Adrenal gland (tissue), 19 donors: ENCODE data around the gene DDX27. TPM values are rescaled to one million over a fixed set of nuclear protein-coding genes. Genes with fewer than 3 reads are reported as not detected.

Experiments used
- DNase-seq, 7 donors: peaks; one replicate each; pipeline ENCODE4 v3.0.0-alpha.2; 2019 to 2020
- H3K27ac ChIP-seq, 5 donors: fragments of 200-600 bp; sonication (generic) in 4 of 5; 1 replicate in 3 of 5; 2 replicates in 2 of 5; pipeline versions ENCODE4 v1.5.1 to v1.8.0; 2016 to 2020; ENCODE audit warnings: mild to moderate bottlenecking in 1 of 5
- H3K27me3 ChIP-seq: fragments of 200-600 bp; 2 replicates; pipeline ENCODE4 v1.8.0; 2021
- H3K36me3 ChIP-seq, 2 donors: fragments of 200-600 bp; replicated peaks in 1 of 2; 1 replicate in 1 of 2; 2 replicates in 1 of 2; pipeline versions ENCODE4 v1.5.1 to v1.8.0; 2018 to 2022
- H3K4me1 ChIP-seq, 2 donors: fragments of 200-600 bp; replicated peaks in 1 of 2; 1 replicate in 1 of 2; 2 replicates in 1 of 2; pipeline versions ENCODE4 v1.5.1 to v1.8.0; 2018 to 2021
- H3K4me3 ChIP-seq, 4 donors: fragments of 200-600 bp; sonication (generic) in 3 of 4; one replicate each; pipeline ENCODE4 v1.5.1; 2016 to 2018
- H3K9me3 ChIP-seq, 3 donors: fragments of 200-600 bp; sonication (generic) in 1 of 3; replicated peaks in 1 of 3; 1 replicate in 2 of 3; 2 replicates in 1 of 3; pipeline versions ENCODE4 v1.5.1 to v1.8.0; 2016 to 2021
- CTCF ChIP-seq, 6 experiments: fragments of 450-650 bp in 4 of 6; fragments of 200-600 bp in 2 of 6; sonication (generic) in 1 of 6; IDR thresholded peaks; 1 replicate in 5 of 6; 2 replicates in 1 of 6; pipeline versions ENCODE4 v1.5.1 to v1.8.0; 2016 to 2021; ENCODE audit warnings: antibody characterized with exemption in 6 of 6, mild to moderate bottlenecking in 2 of 6, moderate library complexity in 1 of 6
- POLR2A ChIP-seq, 2 donors: fragments of 450-650 bp; IDR thresholded peaks; one replicate each; pipeline ENCODE4 v1.6.1; 2017; ENCODE audit warnings: antibody characterized with exemption in 2 of 2, mild to moderate bottlenecking in 2 of 2, moderate library complexity in 1 of 2
- WGBS, 4 donors: extraction: QIAGEN DNeasy Blood & Tissue Kit in 2 of 4; methylation state at CpG; one replicate each; pipeline versions ENCODE4 v1.1.5 to v1.1.7; 2013 to 2017; 5-methylcytosine and 5-hydroxymethylcytosine counted together
- intact Hi-C, 2 donors: fragments of 100-400 bp; cut with DNase I; formaldehyde crosslinking; loops; one replicate each; pipeline versions ENCODE4 v1.14.1 to v1.15.0; 2022 to 2023
- long read RNA-seq, 10 donors: library from polyadenylated mRNA in 3 of 10; unstranded in 2 of 10; stranded (forward) in 1 of 10; transcript quantifications; one replicate each; pipeline ENCODE4 v2.0.0 and lab custom pipeline, GENCODE V29; 2021 to 2026
- polyA plus RNA-seq, 3 donors: library from polyadenylated mRNA; stranded (reverse); fragments of 200-250 nt in 2 of 3; fragments of 350-450 nt in 1 of 3; fragmentation: Illumina TruSeq in 1 of 3; extraction: RNeasy Lipid Tissue Mini Kit (QIAGEN cat#74804) in 1 of 3; gene quantifications; one replicate each; pipeline ENCODE4 v1.2.3, GENCODE V29; 2013 to 2014
- total RNA-seq, 9 donors: library from RNA; depleted of rRNA in 4 of 9; stranded (reverse); fragments of >200 nt in 4 of 9; fragments of 120-200 nt in 1 of 9; fragmentation: NEBNext Ultra II Directional in 1 of 9; extraction: Animal tissue kit (Norgen Biotek cat#: 25700) in 1 of 9; gene quantifications; one replicate each; pipeline versions ENCODE4 v1.1.0 to v1.2.4, GENCODE V29; 2013 to 2023
- donor health status: healthy with polysubstance abuse.
- donor health status: Bipolar disorder and iron deficiency.
- donor health status: DM: yes; HTN: yes; CAD: no.
- donor health status: DM: no; HTN: no; CAD: no.
- donor health status: DM: no; HTN: no; CAD: no.
- donor health status: DM: yes; HTN: yes; CAD: no.

Gene DDX27
- total RNA-seq (10 to 100 TPM; 18.7 to 34.5 (median 22.5) TPM), polyA plus RNA-seq (10 to 100 TPM; 25.4 to 42.3 (median 31.5) TPM)
- long read RNA-seq, donor 1, partial matches to known transcripts: 28 of 28 reads
- long read RNA-seq, donor 1, other reads (novel, unspliced or antisense): 0 of 28 reads
- long read RNA-seq, donor 2, partial matches to known transcripts: 7 of 11 reads
- long read RNA-seq, donor 2, other reads (novel, unspliced or antisense): 0 of 11 reads
- long read RNA-seq, donor 3, transcript DDX27-207 (21 exons, 2,693 nt): major isoform, 5 of 5 reads
- long read RNA-seq, donor 3, partial matches to known transcripts: 0 of 5 reads
- long read RNA-seq, donor 3, other reads (novel, unspliced or antisense): 0 of 5 reads
- long read RNA-seq, donor 4, transcript DDX27-207 (21 exons, 2,693 nt): major isoform, 8 of 25 reads
- long read RNA-seq, donor 4, partial matches to known transcripts: 14 of 25 reads
- long read RNA-seq, donor 4, other reads (novel, unspliced or antisense): 3 of 25 reads
- long read RNA-seq, donor 5, transcript DDX27-207 (21 exons, 2,693 nt): major isoform, 88 of 101 reads
- long read RNA-seq, donor 5, partial matches to known transcripts: 3 of 101 reads
- long read RNA-seq, donor 5, other reads (novel, unspliced or antisense): 10 of 101 reads
- long read RNA-seq, donor 6, partial matches to known transcripts: 13 of 19 reads
- long read RNA-seq, donor 6, other reads (novel, unspliced or antisense): 2 of 19 reads
- long read RNA-seq, donor 7: 0 reads
- long read RNA-seq, donor 8, transcript DDX27-207 (21 exons, 2,693 nt): major isoform, 5 of 35 reads
- long read RNA-seq, donor 8, partial matches to known transcripts: 30 of 35 reads
- long read RNA-seq, donor 8, other reads (novel, unspliced or antisense): 0 of 35 reads
- long read RNA-seq, donor 9, partial matches to known transcripts: 7 of 8 reads
- long read RNA-seq, donor 9, other reads (novel, unspliced or antisense): 0 of 8 reads
- long read RNA-seq, donor 10, partial matches to known transcripts: 0 of 1 reads
- long read RNA-seq, donor 10, other reads (novel, unspliced or antisense): 0 of 1 reads

GRCh38 chr20:49219091-49219923, at the start of gene DDX27:
TSS of gene DDX27 (plus strand) at chr20:49219416. CDS start at chr20:49219449, 33 bp downstream.
- H3K9me3 ChIP-seq: no peaks in the 10 kb centered on the region
- intact Hi-C loops: loop anchor here in 1 of 2 donors (5.0 kb wide), 1 partner anchor 87 kb away; no protein-coding TSS in a partner anchor
- 0% methylated on average over 36 to 46 of the region's 46 CpGs for WGBS, 4 donors
- peak; percentile 97 to 99 (median 98) for DNase-seq
- peaks cover 0 to 29% of the 10 kb centered on the region in 2 donors for H3K36me3 ChIP-seq
- H3K4me1 ChIP-seq: peaks cover 8 to 17% of the 10 kb centered on the region in 2 donors
- H3K4me3 ChIP-seq: peak within 1 kb of the TSS; percentile 34 to 99 (median 64)
- TF ChIP-seq POLR2A (IDR thresholded peaks at IDR 0.05) (peak; percentile 68 to 84), CTCF (IDR thresholded peaks at IDR 0.05) (no peak)
- no peaks in the 10 kb centered on the region for H3K27me3 ChIP-seq
- H3K27ac ChIP-seq: peak within 1 kb of the TSS; percentile 27 to 90 (median 73)

- WGBS, 4 donors: 48 to 94% (median 78%) methylated on average over 2 of the region's 2 CpGs
- Histone ChIP-seq H3K4me3 (no peak overlapping the region), H3K27ac (no peak overlapping the region), H3K27me3 (no peaks in the 10 kb centered on the region), H3K4me1 (peaks cover 9 to 19% of the 10 kb centered on the region in 2 donors), H3K36me3 (peaks cover 0 to 10% of the 10 kb centered on the region in 2 donors), H3K9me3 (no peaks in the 10 kb centered on the region)
- TF ChIP-seq CTCF (IDR thresholded peaks at IDR 0.05): no peak
- TF ChIP-seq POLR2A (IDR thresholded peaks at IDR 0.05): no peak
- intact Hi-C loops: no loop called here
- DNase-seq: no peak
Measured at GRCh38 chr20:49169547-49169946, 49.7 kb upstream of the DDX27 start.

- intact Hi-C loops: no loop called here
- H3K4me3 ChIP-seq: no peak overlapping the region
- 87 to 99% (median 95%) methylated on average over 2 of the region's 2 CpGs for WGBS, 4 donors
- H3K36me3 ChIP-seq: peaks cover 0 to 4% of the 10 kb centered on the region in 2 donors
- H3K27me3 ChIP-seq: no peaks in the 10 kb centered on the region
- TF ChIP-seq CTCF (IDR thresholded peaks at IDR 0.05) (no peak), POLR2A (IDR thresholded peaks at IDR 0.05) (no peak)
- H3K4me1 ChIP-seq: peaks cover 9 to 19% of the 10 kb centered on the region in 2 donors
- DNase-seq: no peak
- no peak overlapping the region for H3K27ac ChIP-seq
- no peaks in the 10 kb centered on the region for H3K9me3 ChIP-seq
Measured at GRCh38 chr20:49170714-49171113, 48.5 kb upstream of the DDX27 start.
